Body of pancreas (tissue), 4 donors: ENCODE data around the gene SHISAL1.

Experiments used
- CTCF ChIP-seq, 7 experiments: fragments of 450-650 bp in 4 of 7; fragments of 200-600 bp in 3 of 7; sonication (generic) in 3 of 7; IDR thresholded peaks; one replicate each; pipeline ENCODE4 v1.5.1; 2016 to 2019; ENCODE audit warnings: antibody characterized with exemption in 7 of 7
- POLR2A ChIP-seq, 3 donors: fragments of 450-650 bp; IDR thresholded peaks; one replicate each; pipeline ENCODE4 v1.6.1; 2016; ENCODE audit warnings: antibody characterized with exemption in 3 of 3, mild to moderate bottlenecking in 2 of 3

GRCh38 chr22:44276041-44276440, 36.7 kb downstream of the SHISAL1 start:
- TF ChIP-seq CTCF (IDR thresholded peaks at IDR 0.05) (no peak), POLR2A (IDR thresholded peaks at IDR 0.05) (no peak)
